Prostate gland (tissue), 2 donors: ENCODE results near the gene KATNAL2. TPM values are rescaled to one million over a fixed set of nuclear protein-coding genes. Genes with fewer than 3 reads are reported as not detected.
A peak's percentile ranks its signal among the peaks of the same experiment; 100 is the strongest.
"Not testable (repeated sequence)": the region's sequence is repeated elsewhere in the genome, so short reads cannot be mapped to it uniquely, and the experiment has no call there.

ENCODE experiments used
- DNase-seq: peaks from one replicate; pipeline ENCODE4 v3.0.0-alpha.2; 2019; ENCODE audit warnings: low spot score
- H3K27ac ChIP-seq, 2 donors: fragments of 200-600 bp; sonication (generic); 2 replicates each; pipeline ENCODE4 v1.5.1; 2017 to 2019
- H3K27me3 ChIP-seq: fragments of 200-600 bp; sonication (generic); replicated peaks from 2 replicates; pipeline ENCODE4 v1.5.1; 2019; ENCODE audit not compliant: insufficient read depth
- H3K36me3 ChIP-seq, 2 donors: fragments of 200-600 bp; sonication (generic); 1 replicate in 1 of 2; 2 replicates in 1 of 2; pipeline versions ENCODE4 v1.5.1 to v1.8.1; 2017 to 2019
- H3K4me1 ChIP-seq: fragments of 200-600 bp; sonication (generic); replicated peaks from 2 replicates; pipeline ENCODE4 v1.5.1; 2019
- H3K4me3 ChIP-seq, 2 donors: fragments of 200-600 bp; sonication (generic); 2 replicates each; pipeline ENCODE4 v1.5.1; 2017 to 2019
- H3K9me3 ChIP-seq: fragments of 200-600 bp; sonication (generic); 2 replicates; pipeline ENCODE4 v1.5.1; 2017
- CTCF ChIP-seq, 4 experiments: fragments of 200-600 bp in 2 of 4; fragments of 450-650 bp in 2 of 4; sonication (generic) in 2 of 4; IDR thresholded peaks; 1 replicate in 3 of 4; 2 replicates in 1 of 4; pipeline ENCODE4 v1.5.1; 2016 to 2019; ENCODE audit warnings: antibody characterized with exemption in 4 of 4, mild to moderate bottlenecking in 2 of 4, moderate library complexity in 2 of 4
- POLR2A ChIP-seq: fragments of 450-650 bp; IDR thresholded peaks from one replicate; pipeline ENCODE4 v1.6.1; 2016; ENCODE audit warnings: antibody characterized with exemption, mild to moderate bottlenecking
- POLR2AphosphoS5 ChIP-seq: sonication (generic); formaldehyde crosslinking; IDR thresholded peaks from one replicate; pipeline ENCODE4 v1.6.1; 2017; ENCODE audit warnings: antibody characterized with exemption
- WGBS: methylation state at CpG from one replicate; pipeline ENCODE4 v1.1.5; 2018; 5-methylcytosine and 5-hydroxymethylcytosine counted together
- intact Hi-C: fragments of 100-400 bp; cut with DNase I; formaldehyde crosslinking; loops from one replicate; pipeline ENCODE4 v1.14.2; 2022
- total RNA-seq, 2 donors: library from RNA; depleted of rRNA; stranded (reverse); fragments of >200 nt; gene quantifications; one replicate each; pipeline ENCODE4 v1.1.0, GENCODE V29; 2016

The KATNAL2 gene
- total RNA-seq, 2 donors from 2014 or later: 4.2 to 11.7 TPM

- H3K36me3 ChIP-seq: no peaks in the 10 kb centered on the region
- H3K27me3 ChIP-seq: no peaks in the 10 kb centered on the region
- H3K4me1 ChIP-seq: no peaks in the 10 kb centered on the region
- no peak for TF ChIP-seq POLR2A
- no peak for TF ChIP-seq POLR2AphosphoS5
- no peak for TF ChIP-seq CTCF (IDR thresholded peaks at IDR 0.05)
- peak; percentile 28 for DNase-seq
- no peaks in the 10 kb centered on the region for H3K9me3 ChIP-seq
- 8% methylated on average over 32 of the region's 32 CpGs for WGBS
- H3K27ac ChIP-seq: no peak overlapping the region
- H3K4me3 ChIP-seq: peak overlapping the region; percentile 11 to 29
- intact Hi-C loops: no loop called here
Observed at GRCh38 chr18:46946656-46947282, 29.4 kb downstream of the KATNAL2 start.

GRCh38 chr18:46950064-46950656 lies 32.8 kb downstream of the KATNAL2 start:
- TF ChIP-seq POLR2AphosphoS5: no peak
- no peak for TF ChIP-seq POLR2A
- TF ChIP-seq CTCF (IDR thresholded peaks at IDR 0.05): no peak
- WGBS: 73% methylated on average over 5 of the region's 5 CpGs
- no peaks in the 10 kb centered on the region for H3K36me3 ChIP-seq
- no peak overlapping the region for H3K27ac ChIP-seq
- DNase-seq: no peak
- H3K4me3 ChIP-seq: no peak overlapping the region
- no peaks in the 10 kb centered on the region for H3K4me1 ChIP-seq
- no peaks in the 10 kb centered on the region for H3K9me3 ChIP-seq
- intact Hi-C loops: no loop called here
- no peaks in the 10 kb centered on the region for H3K27me3 ChIP-seq

- no peaks in the 10 kb centered on the region for H3K9me3 ChIP-seq
- no peaks in the 10 kb centered on the region for H3K4me1 ChIP-seq
- H3K27me3 ChIP-seq: no peaks in the 10 kb centered on the region
- 61% methylated on average over 5 of the region's 5 CpGs for WGBS
- H3K27ac ChIP-seq: no peak overlapping the region
- intact Hi-C loops: no loop called here
- no peak for DNase-seq
- no peak overlapping the region for H3K4me3 ChIP-seq
- TF ChIP-seq POLR2A (no peak), POLR2AphosphoS5 (no peak), CTCF (IDR thresholded peaks at IDR 0.05) (no peak)
- no peaks in the 10 kb centered on the region for H3K36me3 ChIP-seq
Observed at GRCh38 chr18:46953195-46953594, 35.8 kb downstream of the KATNAL2 start.

GRCh38 chr18:46958209-46958608 lies 40.8 kb downstream of the KATNAL2 start:
- Histone ChIP-seq H3K4me3 (no peak overlapping the region), H3K4me1 (no peaks in the 10 kb centered on the region), H3K27me3 (no peaks in the 10 kb centered on the region), H3K27ac (no peak overlapping the region), H3K36me3 (no peaks in the 10 kb centered on the region), H3K9me3 (no peaks in the 10 kb centered on the region)
- 94% methylated on average over 4 of the region's 4 CpGs for WGBS
- no peak for DNase-seq
- intact Hi-C loops: no loop called here
- TF ChIP-seq POLR2A (no peak), POLR2AphosphoS5 (no peak), CTCF (IDR thresholded peaks at IDR 0.05) (no peak)

GRCh38 chr18:46963656-46964578 lies 46.5 kb downstream of the KATNAL2 start:
- WGBS: no CpG with 5 or more reads among the region's 79 CpGs

GRCh38 chr18:46964579-46965293 lies 47.3 kb downstream of the KATNAL2 start:
- H3K4me1 ChIP-seq, H3K36me3 ChIP-seq, H3K27ac ChIP-seq, DNase-seq, intact Hi-C loops, H3K4me3 ChIP-seq, H3K9me3 ChIP-seq, H3K27me3 ChIP-seq: not testable (repeated sequence)
- no CpG with 5 or more reads among the region's 31 CpGs for WGBS

More at GRCh38 chr18:46963656-46964578, 46.5 kb downstream of the KATNAL2 start:
- H3K27me3 ChIP-seq, H3K9me3 ChIP-seq, DNase-seq, H3K4me1 ChIP-seq, intact Hi-C loops, H3K4me3 ChIP-seq, H3K27ac ChIP-seq, H3K36me3 ChIP-seq: not testable (repeated sequence)

- H3K4me1 ChIP-seq, intact Hi-C loops, H3K9me3 ChIP-seq, H3K27ac ChIP-seq, DNase-seq, H3K36me3 ChIP-seq, H3K4me3 ChIP-seq, H3K27me3 ChIP-seq: not testable (repeated sequence)
- WGBS: no CpG with 5 or more reads among the region's 10 CpGs
Observed at GRCh38 chr18:46966266-46966665, 48.9 kb downstream of the KATNAL2 start.
